ENCODE data around the gene GPD2.
"Not testable (repeated sequence)": the region's sequence is repeated elsewhere in the genome, so short reads cannot be mapped to it uniquely, and the experiment has no call there.

GPD2 gene

DNA sequence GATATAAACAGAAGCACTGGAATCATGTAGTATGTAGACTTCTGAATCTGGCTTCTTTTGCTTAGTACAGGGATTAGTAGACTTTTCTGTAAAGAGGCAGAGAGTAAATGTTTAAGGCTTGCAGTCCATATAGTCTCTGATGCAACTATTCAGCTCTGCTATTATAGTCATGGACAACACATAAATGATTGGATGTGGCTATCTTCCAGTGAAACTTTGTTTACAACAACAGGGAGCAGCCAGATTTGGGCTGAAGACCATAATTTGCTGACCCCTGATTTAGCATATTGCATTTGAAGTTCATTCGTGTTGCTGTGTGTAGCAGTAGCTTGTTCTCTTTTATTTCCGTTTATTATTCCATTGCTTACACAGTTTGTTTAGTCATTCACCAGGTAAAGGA is 55.0 kb downstream of the GPD2 start:
- Histone ChIP-seq H3K4me3 (ENCODE audit: low read length) (no peak overlapping the region), H3K4me1 (ENCODE audit: low read length) (no peaks in the 10 kb centered on the region), H3F3A (ENCODE audit: insufficient read depth, low read length) (no peaks in the 10 kb centered on the region), H3K9ac (ENCODE audit: low read length) (no peak overlapping the region), H3K27me3 (replicated peaks; ENCODE audit: insufficient read depth, low read length) (no peaks in the 10 kb centered on the region), H3K9me2 (replicated peaks; ENCODE audit: insufficient read depth, low read length) (no peaks in the 10 kb centered on the region), H2AFZ (ENCODE audit: low read length) (no peak overlapping the region), H3K79me2 (ENCODE audit: low read length) (no peaks in the 10 kb centered on the region), H3K27ac (ENCODE audit: low read length) (no peak overlapping the region), H3K4me2 (ENCODE audit: low read depth, low read length) (no peak overlapping the region), H3K9me3 (replicated peaks; ENCODE audit: insufficient read depth, low read length) (no peaks in the 10 kb centered on the region), H4K20me1 (ENCODE audit: insufficient read depth, low read length) (no peaks in the 10 kb centered on the region), H3K36me3 (replicated peaks; ENCODE audit: insufficient read depth, low read length) (no peaks in the 10 kb centered on the region)
- TF ChIP-seq EZH2 (optimal IDR thresholded peaks at IDR 0.05; ENCODE audit: low read depth, low read length), result no peak
- no peak for DNase-seq

DNA sequence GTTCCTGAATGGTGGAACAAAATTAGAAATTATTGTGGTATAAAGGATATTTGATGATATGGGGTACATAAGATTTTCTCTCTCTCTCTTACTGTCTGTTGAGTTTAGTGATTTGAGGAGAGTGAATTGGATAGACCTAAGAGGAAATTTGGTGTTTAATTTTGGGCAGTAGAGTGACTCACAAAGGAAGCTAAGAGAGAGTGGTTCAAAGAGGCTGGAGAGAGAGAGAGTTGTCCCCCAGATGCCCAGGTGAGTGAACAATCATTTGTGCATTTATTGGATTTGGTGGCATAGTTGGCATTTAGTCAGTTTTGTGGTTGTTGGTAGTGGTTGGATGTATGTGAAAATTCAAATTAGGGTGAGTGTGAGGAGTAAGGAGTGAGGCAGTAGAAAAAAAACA is 56.8 kb downstream of the GPD2 start:
- H3K4me3 ChIP-seq (ENCODE audit: low read length), result no peak overlapping the region
- no peaks in the 10 kb centered on the region for H3K9me2 ChIP-seq (replicated peaks; ENCODE audit: insufficient read depth, low read length)
- H3K4me1 ChIP-seq (ENCODE audit: low read length), result no peaks in the 10 kb centered on the region
- no peaks in the 10 kb centered on the region for H3K9me3 ChIP-seq (replicated peaks; ENCODE audit: insufficient read depth, low read length)
- H3K36me3 ChIP-seq (replicated peaks; ENCODE audit: insufficient read depth, low read length), result no peaks in the 10 kb centered on the region
- no peak for DNase-seq
- no peak overlapping the region for H3K27ac ChIP-seq (ENCODE audit: low read length)
- H3K79me2 ChIP-seq (ENCODE audit: low read length), result no peaks in the 10 kb centered on the region
- H3K27me3 ChIP-seq (replicated peaks; ENCODE audit: insufficient read depth, low read length), result no peaks in the 10 kb centered on the region
- H3K9ac ChIP-seq (ENCODE audit: low read length), result no peak overlapping the region
- H2AFZ ChIP-seq (ENCODE audit: low read length), result no peak overlapping the region
- H4K20me1 ChIP-seq (ENCODE audit: insufficient read depth, low read length), result no peaks in the 10 kb centered on the region
- no peak overlapping the region for H3K4me2 ChIP-seq (ENCODE audit: low read depth, low read length)
- H3F3A ChIP-seq (ENCODE audit: insufficient read depth, low read length), result no peaks in the 10 kb centered on the region
- TF ChIP-seq EZH2phosphoT487 (IDR thresholded peaks at IDR 0.05; ENCODE audit: low read length), result no peak
- TF ChIP-seq, protein P1, sequence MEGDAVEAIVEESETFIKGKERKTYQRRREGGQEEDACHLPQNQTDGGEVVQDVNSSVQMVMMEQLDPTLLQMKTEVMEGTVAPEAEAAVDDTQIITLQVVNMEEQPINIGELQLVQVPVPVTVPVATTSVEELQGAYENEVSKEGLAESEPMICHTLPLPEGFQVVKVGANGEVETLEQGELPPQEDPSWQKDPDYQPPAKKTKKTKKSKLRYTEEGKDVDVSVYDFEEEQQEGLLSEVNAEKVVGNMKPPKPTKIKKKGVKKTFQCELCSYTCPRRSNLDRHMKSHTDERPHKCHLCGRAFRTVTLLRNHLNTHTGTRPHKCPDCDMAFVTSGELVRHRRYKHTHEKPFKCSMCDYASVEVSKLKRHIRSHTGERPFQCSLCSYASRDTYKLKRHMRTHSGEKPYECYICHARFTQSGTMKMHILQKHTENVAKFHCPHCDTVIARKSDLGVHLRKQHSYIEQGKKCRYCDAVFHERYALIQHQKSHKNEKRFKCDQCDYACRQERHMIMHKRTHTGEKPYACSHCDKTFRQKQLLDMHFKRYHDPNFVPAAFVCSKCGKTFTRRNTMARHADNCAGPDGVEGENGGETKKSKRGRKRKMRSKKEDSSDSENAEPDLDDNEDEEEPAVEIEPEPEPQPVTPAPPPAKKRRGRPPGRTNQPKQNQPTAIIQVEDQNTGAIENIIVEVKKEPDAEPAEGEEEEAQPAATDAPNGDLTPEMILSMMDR (IDR thresholded peaks at IDR 0.05; ENCODE audit: low read length), result no peak
- no peak for TF ChIP-seq EZH2 (optimal IDR thresholded peaks at IDR 0.05; ENCODE audit: low read depth, low read length)

DNA sequence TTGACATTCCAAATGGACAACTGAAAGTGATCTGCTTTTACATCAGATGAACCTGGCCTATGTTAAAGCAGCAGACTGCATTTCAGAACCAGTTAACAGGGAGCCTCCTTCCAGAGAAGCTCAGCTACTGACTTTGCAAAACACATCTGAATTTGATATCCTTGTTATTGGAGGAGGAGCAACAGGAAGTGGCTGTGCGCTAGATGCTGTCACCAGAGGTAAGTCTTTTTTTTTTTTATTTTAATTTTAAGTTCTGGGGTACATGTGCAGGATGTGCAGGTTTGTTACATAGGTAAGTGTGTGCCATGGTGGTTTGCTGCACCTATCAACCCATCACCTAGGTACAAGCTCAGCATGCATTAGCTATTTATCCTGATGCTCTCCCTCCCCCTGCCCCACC is 59.8 kb downstream of the GPD2 start:
- not testable (repeated sequence) for H3K9me3 ChIP-seq (replicated peaks; ENCODE audit: insufficient read depth, low read length); DNase-seq; H2AFZ ChIP-seq (ENCODE audit: low read length); H3K9me2 ChIP-seq (replicated peaks; ENCODE audit: insufficient read depth, low read length); H3K4me2 ChIP-seq (ENCODE audit: low read depth, low read length); H3K79me2 ChIP-seq (ENCODE audit: low read length); H3K27ac ChIP-seq (ENCODE audit: low read length); H3F3A ChIP-seq (ENCODE audit: insufficient read depth, low read length); H3K4me1 ChIP-seq (ENCODE audit: low read length); H3K36me3 ChIP-seq (replicated peaks; ENCODE audit: insufficient read depth, low read length); H4K20me1 ChIP-seq (ENCODE audit: insufficient read depth, low read length); H3K9ac ChIP-seq (ENCODE audit: low read length); H3K4me3 ChIP-seq (ENCODE audit: low read length); H3K27me3 ChIP-seq (replicated peaks; ENCODE audit: insufficient read depth, low read length)

DNA sequence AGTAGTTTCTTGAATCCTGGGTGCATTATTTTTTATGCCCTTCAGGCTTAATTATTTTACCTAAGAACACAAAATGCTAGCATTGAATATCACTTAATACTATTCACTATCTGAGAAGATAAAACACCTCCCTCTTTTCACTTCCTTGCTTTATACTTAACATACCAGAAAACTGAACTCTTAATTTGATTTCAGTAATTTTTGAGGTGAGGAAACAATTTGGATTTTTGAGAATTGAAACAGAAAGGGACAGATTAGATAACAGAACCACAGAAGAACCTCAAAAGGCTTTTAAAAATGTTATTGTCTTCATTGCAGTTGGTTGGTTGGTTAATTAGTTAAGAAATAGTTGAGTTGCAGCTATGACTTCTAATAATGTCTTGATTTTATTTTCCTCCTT is 69.5 kb downstream of the GPD2 start:
- DNase-seq, result no peak
- Histone ChIP-seq H2AFZ (ENCODE audit: low read length) (no peak overlapping the region), H3K4me1 (ENCODE audit: low read length) (no peaks in the 10 kb centered on the region), H3K9me2 (replicated peaks; ENCODE audit: insufficient read depth, low read length) (no peaks in the 10 kb centered on the region), H3K4me3 (ENCODE audit: low read length) (no peak overlapping the region), H3K9me3 (replicated peaks; ENCODE audit: insufficient read depth, low read length) (no peaks in the 10 kb centered on the region), H3F3A (ENCODE audit: insufficient read depth, low read length) (peaks cover 6% of the 10 kb centered on the region; the same call in 1 of the 2 replicates), H3K36me3 (replicated peaks; ENCODE audit: insufficient read depth, low read length) (no peaks in the 10 kb centered on the region), H4K20me1 (ENCODE audit: insufficient read depth, low read length) (no peaks in the 10 kb centered on the region), H3K27ac (ENCODE audit: low read length) (no peak overlapping the region), H3K4me2 (ENCODE audit: low read depth, low read length) (no peak overlapping the region), H3K27me3 (replicated peaks; ENCODE audit: insufficient read depth, low read length) (no peaks in the 10 kb centered on the region), H3K9ac (ENCODE audit: low read length) (no peak overlapping the region), H3K79me2 (ENCODE audit: low read length) (no peaks in the 10 kb centered on the region)
- no peak for TF ChIP-seq EZH2phosphoT487 (IDR thresholded peaks at IDR 0.05; ENCODE audit: low read length)

DNA sequence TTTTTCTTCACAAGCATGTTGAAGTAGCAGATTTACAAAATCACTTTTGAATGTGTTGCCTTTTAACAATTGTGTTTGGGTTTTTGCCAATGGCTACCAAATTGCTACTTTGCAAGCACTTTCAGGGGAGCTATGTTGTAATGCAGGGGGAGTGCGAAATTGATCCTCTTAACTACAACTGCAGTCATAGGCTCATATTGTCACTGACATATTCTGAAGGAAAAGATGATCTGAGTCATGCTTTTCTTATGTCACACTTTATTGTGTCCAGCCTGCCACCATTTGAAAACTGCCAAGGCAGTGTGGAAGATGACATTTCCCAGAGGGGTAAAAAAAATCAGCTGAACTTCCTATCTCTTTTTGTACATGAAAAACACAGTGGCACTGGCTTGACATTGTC is 74.9 kb downstream of the GPD2 start:
- DNase-seq, result no peak
- H3K27ac ChIP-seq (ENCODE audit: low read length), result no peak overlapping the region
- no peak overlapping the region for H3K4me3 ChIP-seq (ENCODE audit: low read length)
- TF ChIP-seq EZH2 (optimal IDR thresholded peaks at IDR 0.05; ENCODE audit: low read depth, low read length) (no peak), EZH2phosphoT487 (IDR thresholded peaks at IDR 0.05; ENCODE audit: low read length) (no peak)
- TF ChIP-seq, protein P1 (IDR thresholded peaks at IDR 0.05; ENCODE audit: low read length), result no peak
- no peaks in the 10 kb centered on the region for H4K20me1 ChIP-seq (ENCODE audit: insufficient read depth, low read length)
- no peaks in the 10 kb centered on the region for H3K4me1 ChIP-seq (ENCODE audit: low read length)
- H3K27me3 ChIP-seq (replicated peaks; ENCODE audit: insufficient read depth, low read length), result no peaks in the 10 kb centered on the region
- H2AFZ ChIP-seq (ENCODE audit: low read length), result no peak overlapping the region
- H3F3A ChIP-seq (ENCODE audit: insufficient read depth, low read length), result no peaks in the 10 kb centered on the region
- no peaks in the 10 kb centered on the region for H3K36me3 ChIP-seq (replicated peaks; ENCODE audit: insufficient read depth, low read length)
- H3K4me2 ChIP-seq (ENCODE audit: low read depth, low read length), result no peak overlapping the region
- H3K9ac ChIP-seq (ENCODE audit: low read length), result no peak overlapping the region
- H3K9me3 ChIP-seq (replicated peaks; ENCODE audit: insufficient read depth, low read length), result no peaks in the 10 kb centered on the region
- no peaks in the 10 kb centered on the region for H3K79me2 ChIP-seq (ENCODE audit: low read length)
- no peaks in the 10 kb centered on the region for H3K9me2 ChIP-seq (replicated peaks; ENCODE audit: insufficient read depth, low read length)

Data from MM.1S (cell line).